H9 (cell line): ENCODE measurements around the gene SEMA4C. TPM values are rescaled to one million over a fixed set of nuclear protein-coding genes. Genes with fewer than 3 reads are reported as not detected.

Source experiments
- DNase-seq: peaks from one replicate; pipeline ENCODE4 v3.0.0-alpha.2; 2017
- H2AFZ ChIP-seq: one replicate; pipeline ENCODE4 v1.6.1; 2013; ENCODE audit warnings: mild to moderate bottlenecking, low read length, control low read depth, moderate library complexity
- H2AK5ac ChIP-seq: 2 replicates; pipeline ENCODE4 v1.6.1; 2013; ENCODE audit warnings: low read length, control low read depth, mixed read lengths; ENCODE audit not compliant: insufficient read length
- H2BK120ac ChIP-seq: one replicate; pipeline ENCODE4 v1.6.1; 2013; ENCODE audit warnings: low read depth, mild to moderate bottlenecking, low read length, control low read depth, inconsistent platforms; ENCODE audit not compliant: poor library complexity, severe bottlenecking
- H2BK12ac ChIP-seq: 2 replicates; pipeline ENCODE4 v1.6.1; 2013; ENCODE audit warnings: low read length, control low read depth, mixed read lengths, low read depth; ENCODE audit not compliant: insufficient read length
- H2BK15ac ChIP-seq: 2 replicates; pipeline ENCODE4 v1.6.1; 2013; ENCODE audit warnings: low read depth, low read length, control low read depth
- H2BK20ac ChIP-seq: one replicate; pipeline ENCODE4 v1.6.1; 2013; ENCODE audit warnings: low read depth, mild to moderate bottlenecking, low read length, control low read depth, inconsistent platforms; ENCODE audit not compliant: poor library complexity, severe bottlenecking
- H2BK5ac ChIP-seq: 2 replicates; pipeline ENCODE4 v1.6.1; 2013; ENCODE audit warnings: low read length, control low read depth, mixed read lengths; ENCODE audit not compliant: insufficient read length
- H3K14ac ChIP-seq: 2 replicates; pipeline ENCODE4 v1.6.1; 2013; ENCODE audit warnings: low read length, control low read depth; ENCODE audit not compliant: insufficient read depth
- H3K18ac ChIP-seq: 2 replicates; pipeline ENCODE4 v1.6.1; 2013; ENCODE audit warnings: low read depth, mild to moderate bottlenecking, mixed read lengths, low read length, control low read depth; ENCODE audit not compliant: insufficient read length
- H3K23ac ChIP-seq: 2 replicates; pipeline ENCODE4 v1.6.1; 2013; ENCODE audit warnings: low read length, control low read depth, mixed read lengths, low read depth; ENCODE audit not compliant: insufficient read length
- H3K23me2 ChIP-seq: 2 replicates; pipeline ENCODE4 v1.6.1; 2013; ENCODE audit warnings: low read depth, mild to moderate bottlenecking, mixed read lengths, low read length, control low read depth; ENCODE audit not compliant: insufficient read length, poor library complexity, severe bottlenecking
- H3K27ac ChIP-seq: 2 replicates; pipeline ENCODE4 v1.5.1; 2013; ENCODE audit warnings: low read length, control low read depth, mixed read lengths, low read depth; ENCODE audit not compliant: insufficient read length
- H3K27me3 ChIP-seq: 2 replicates; pipeline ENCODE4 v1.6.1; 2013; ENCODE audit warnings: low read length, control low read depth, inconsistent platforms; ENCODE audit not compliant: insufficient read depth
- H3K4ac ChIP-seq: 2 replicates; pipeline ENCODE4 v1.6.1; 2013; ENCODE audit warnings: low read depth, mild to moderate bottlenecking, control low read depth, inconsistent platforms, low read length, moderate library complexity
- H3K4me1 ChIP-seq: 2 replicates; pipeline ENCODE4 v1.6.1; 2013; ENCODE audit warnings: low read length, control low read depth, inconsistent platforms; ENCODE audit not compliant: insufficient read depth
- H3K4me2 ChIP-seq: 2 replicates; pipeline ENCODE4 v1.6.1; 2013; ENCODE audit warnings: low read length, control low read depth, mixed read lengths; ENCODE audit not compliant: insufficient read length, insufficient read depth
- H3K56ac ChIP-seq: 2 replicates; pipeline ENCODE4 v1.6.1; 2013; ENCODE audit warnings: low read depth, mild to moderate bottlenecking, mixed read lengths, low read length, control low read depth; ENCODE audit not compliant: insufficient read length
- H3K79me1 ChIP-seq: 2 replicates; pipeline ENCODE4 v1.6.1; 2013; ENCODE audit warnings: low read depth, mild to moderate bottlenecking, moderate library complexity, low read length, control low read depth, inconsistent platforms; ENCODE audit not compliant: insufficient read depth, poor library complexity, severe bottlenecking
- H3K79me2 ChIP-seq: 2 replicates; pipeline ENCODE4 v1.6.1; 2013; ENCODE audit warnings: low read length, control low read depth, inconsistent platforms; ENCODE audit not compliant: insufficient read depth
- H3K9ac ChIP-seq: 2 replicates; pipeline ENCODE4 v1.6.1; 2013; ENCODE audit warnings: low read length, control low read depth, mixed read lengths; ENCODE audit not compliant: insufficient read length; ENCODE audit errors: extremely low read depth
- H3K9me3 ChIP-seq: one replicate; pipeline ENCODE4 v1.6.1; 2013; ENCODE audit warnings: low read depth, low read length, inconsistent platforms; ENCODE audit not compliant: control insufficient read depth
- H3T11ph ChIP-seq: one replicate; pipeline ENCODE4 v1.6.1; 2013; ENCODE audit warnings: mild to moderate bottlenecking, low read length, control low read depth, inconsistent platforms
- H4K20me1 ChIP-seq: one replicate; pipeline ENCODE4 v1.6.1; 2013; ENCODE audit not compliant: control insufficient read depth, insufficient read length, insufficient read depth
- H4K5ac ChIP-seq: 2 replicates; pipeline ENCODE4 v1.6.1; 2013; ENCODE audit warnings: low read depth, mild to moderate bottlenecking, mixed read lengths, low read length, control low read depth; ENCODE audit not compliant: insufficient read length
- H4K8ac ChIP-seq: replicated peaks from 2 replicates; pipeline ENCODE4 v1.6.1; 2013; ENCODE audit warnings: low read length, control low read depth, mixed read lengths, low read depth; ENCODE audit not compliant: insufficient read length
- H4K91ac ChIP-seq: 2 replicates; pipeline ENCODE4 v1.6.1; 2013; ENCODE audit warnings: low read depth, mild to moderate bottlenecking, moderate library complexity, mixed read lengths, low read length, control low read depth; ENCODE audit not compliant: insufficient read length
- H3K27ac Mint-ChIP-seq, 3 experiments: 2 replicates in 2 of 3; 3 replicates in 1 of 3; pipeline ENCODE4 v1.8.0; 2020 to 2021; ENCODE audit warnings: mixed read lengths in 3 of 3, mild to moderate bottlenecking in 1 of 3, moderate library complexity in 1 of 3
- H3K27me3 Mint-ChIP-seq: 2 replicates; pipeline ENCODE4 v1.8.0; 2021; ENCODE audit warnings: low read depth, mild to moderate bottlenecking, moderate library complexity, mixed read lengths
- H3K36me3 Mint-ChIP-seq, 3 experiments: 2 replicates in 2 of 3; 3 replicates in 1 of 3; pipeline ENCODE4 v1.8.0; 2020 to 2021; ENCODE audit warnings: low read depth in 3 of 3, mixed read lengths in 3 of 3; ENCODE audit not compliant: insufficient read depth in 1 of 3
- H3K4me1 Mint-ChIP-seq, 2 experiments: 2 replicates each; pipeline ENCODE4 v1.8.0; 2020; ENCODE audit warnings: mixed read lengths in 2 of 2
- H3K4me3 Mint-ChIP-seq, 2 experiments: 2 replicates in 1 of 2; 3 replicates in 1 of 2; pipeline ENCODE4 v1.8.0; 2020 to 2021; ENCODE audit warnings: mild to moderate bottlenecking in 2 of 2, mixed read lengths in 2 of 2, moderate library complexity in 1 of 2
- H3K9me3 Mint-ChIP-seq, 2 experiments: 2 replicates in 1 of 2; 3 replicates in 1 of 2; pipeline ENCODE4 v1.8.0; 2020; ENCODE audit warnings: mild to moderate bottlenecking in 2 of 2, mixed read lengths in 2 of 2, moderate library complexity in 1 of 2
- WGBS: extraction: QIAGEN DNeasy Blood & Tissue Kit; methylation state at CpG from one replicate; pipeline ENCODE4 v1.1.7; 2013; ENCODE audit warnings: missing lambda C conversion rate, low lambda C conversion rate, mixed read lengths; ENCODE audit not compliant: insufficient read length; ENCODE audit errors: extremely low coverage; 5-methylcytosine and 5-hydroxymethylcytosine counted together
- total RNA-seq: library from RNA; stranded (reverse); gene quantifications from 2 replicates; pipeline ENCODE4 v1.2.1, GENCODE V29; 2021
- TF ChIP-seq, protein P1 (sequence below): fragments of 200-600 bp; sonication (generic); conservative IDR thresholded peaks from 3 replicates; pipeline ENCODE4 v1.8.0; 2021; ENCODE audit warnings: antibody characterized with exemption, mild to moderate bottlenecking

Gene SEMA4C
- total RNA-seq, 1 experiment from 2014 or later: 81.6 TPM

DNA sequence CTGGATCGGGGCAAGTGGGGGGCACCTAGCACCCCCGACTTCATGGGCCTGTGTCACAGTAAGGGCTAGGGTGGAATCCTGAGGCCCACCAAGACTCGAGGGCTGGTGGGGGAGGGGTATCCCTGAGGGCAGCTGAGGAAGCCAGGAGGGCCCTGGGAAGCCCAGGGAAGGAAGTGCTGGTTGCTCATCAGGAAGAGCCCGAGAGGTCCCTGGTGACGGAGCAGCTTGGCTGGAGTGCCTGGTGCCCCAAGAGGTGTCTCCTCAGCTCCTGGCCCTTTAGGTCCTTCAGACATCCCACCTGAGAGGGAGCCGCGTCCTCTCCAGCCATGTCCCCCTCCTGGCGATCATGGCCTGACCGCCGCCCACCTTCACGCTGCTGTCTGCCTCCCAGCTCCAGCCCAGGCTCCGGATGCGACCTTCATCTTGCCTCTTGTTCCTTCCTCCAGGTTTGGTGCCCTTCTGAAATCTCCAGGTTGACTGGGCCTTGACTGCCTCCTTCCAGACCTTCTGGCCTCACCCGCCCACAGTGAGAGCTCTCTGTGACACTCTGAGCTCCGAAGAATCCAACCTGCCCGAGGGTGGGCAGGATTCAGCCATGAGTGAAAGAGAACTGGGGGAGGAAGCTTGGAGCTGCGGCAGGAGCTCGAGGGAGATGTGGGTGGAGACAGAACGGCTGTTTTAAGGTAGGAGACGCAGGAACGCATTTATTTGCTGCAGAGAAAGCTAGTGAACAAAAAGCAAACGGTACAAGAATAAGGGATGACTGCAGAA lies 42.7 kb upstream of the SEMA4C start:
- no peak overlapping the region; the same call in 1 of the 2 replicates for H3K14ac ChIP-seq
- H2AFZ ChIP-seq: no peak overlapping the region
- H3K4me2 ChIP-seq: no peak overlapping the region
- H4K8ac ChIP-seq: no peak overlapping the region
- no peaks in the 10 kb centered on the region for H3K79me1 ChIP-seq
- H2BK20ac ChIP-seq: no peak overlapping the region
- H3K56ac ChIP-seq: no peak overlapping the region
- H3T11ph ChIP-seq: no peak overlapping the region
- H3K4ac ChIP-seq: no peak overlapping the region
- no peak overlapping the region for H2BK12ac ChIP-seq
- no peaks in the 10 kb centered on the region for H3K79me2 ChIP-seq
- no peak overlapping the region for H3K18ac ChIP-seq
- no peaks in the 10 kb centered on the region for H3K4me1 ChIP-seq
- TF ChIP-seq, protein P1, sequence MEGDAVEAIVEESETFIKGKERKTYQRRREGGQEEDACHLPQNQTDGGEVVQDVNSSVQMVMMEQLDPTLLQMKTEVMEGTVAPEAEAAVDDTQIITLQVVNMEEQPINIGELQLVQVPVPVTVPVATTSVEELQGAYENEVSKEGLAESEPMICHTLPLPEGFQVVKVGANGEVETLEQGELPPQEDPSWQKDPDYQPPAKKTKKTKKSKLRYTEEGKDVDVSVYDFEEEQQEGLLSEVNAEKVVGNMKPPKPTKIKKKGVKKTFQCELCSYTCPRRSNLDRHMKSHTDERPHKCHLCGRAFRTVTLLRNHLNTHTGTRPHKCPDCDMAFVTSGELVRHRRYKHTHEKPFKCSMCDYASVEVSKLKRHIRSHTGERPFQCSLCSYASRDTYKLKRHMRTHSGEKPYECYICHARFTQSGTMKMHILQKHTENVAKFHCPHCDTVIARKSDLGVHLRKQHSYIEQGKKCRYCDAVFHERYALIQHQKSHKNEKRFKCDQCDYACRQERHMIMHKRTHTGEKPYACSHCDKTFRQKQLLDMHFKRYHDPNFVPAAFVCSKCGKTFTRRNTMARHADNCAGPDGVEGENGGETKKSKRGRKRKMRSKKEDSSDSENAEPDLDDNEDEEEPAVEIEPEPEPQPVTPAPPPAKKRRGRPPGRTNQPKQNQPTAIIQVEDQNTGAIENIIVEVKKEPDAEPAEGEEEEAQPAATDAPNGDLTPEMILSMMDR: no peak
- peaks cover 27 to 41% of the 10 kb centered on the region in 2 experiments for H3K4me1 Mint-ChIP-seq
- H3K9me3 ChIP-seq: no peaks in the 10 kb centered on the region
- peaks cover 28% of the 10 kb centered on the region for H3K27me3 Mint-ChIP-seq
- no peak overlapping the region for H2BK120ac ChIP-seq
- no peak overlapping the region for H2AK5ac ChIP-seq
- no peak overlapping the region for H3K23ac ChIP-seq
- 0 out of 7 replicates have a peak, but pooled peaks cover 0 to 4% (median 0%) of the 10 kb centered on the region in 3 experiments for H3K36me3 Mint-ChIP-seq
- DNase-seq: no peak
- no peaks in the 10 kb centered on the region for H3K27me3 ChIP-seq
- peak overlapping the region in 2 of 3 experiments; percentile 5 to 94; a peak in 3 of 7 replicates for H3K27ac Mint-ChIP-seq
- H3K9ac ChIP-seq: no peak overlapping the region
- H3K9me3 Mint-ChIP-seq: no peaks in the 10 kb centered on the region; a peak in 2 of 5 replicates
- no peaks in the 10 kb centered on the region for H4K20me1 ChIP-seq
- no peak overlapping the region for H4K5ac ChIP-seq
- no CpG with 5 or more reads among the region's 22 CpGs for WGBS
- H2BK15ac ChIP-seq: no peak overlapping the region
- H3K27ac ChIP-seq: no peak overlapping the region
- H3K4me3 Mint-ChIP-seq: peak overlapping the region in 1 of 2 experiments; percentile 15; a peak in 1 of 5 replicates
- H2BK5ac ChIP-seq: no peak overlapping the region
- no peaks in the 10 kb centered on the region for H3K23me2 ChIP-seq
- no peak overlapping the region for H4K91ac ChIP-seq
